Camera-type eye (tissue), 1 donor: ENCODE measurements around the gene FAM107A. TPM values are rescaled to one million over a fixed set of nuclear protein-coding genes. Genes with fewer than 3 reads are reported as not detected.

Source experiments
- total RNA-seq: library from RNA; depleted of rRNA; stranded (reverse); fragments of >200 nt; gene quantifications from one replicate; pipeline ENCODE4 v1.2.3, GENCODE V29; 2014

Gene FAM107A, protein sequence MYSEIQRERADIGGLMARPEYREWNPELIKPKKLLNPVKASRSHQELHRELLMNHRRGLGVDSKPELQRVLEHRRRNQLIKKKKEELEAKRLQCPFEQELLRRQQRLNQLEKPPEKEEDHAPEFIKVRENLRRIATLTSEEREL
- 18.9 TPM for total RNA-seq

GRCh38 chr3:58577269-58577821 lies at the start of gene FAM107A:
FAM107A (minus strand) TSS chr3:58577391; CDS start chr3:58569860, 7,531 bp downstream.

DNA sequence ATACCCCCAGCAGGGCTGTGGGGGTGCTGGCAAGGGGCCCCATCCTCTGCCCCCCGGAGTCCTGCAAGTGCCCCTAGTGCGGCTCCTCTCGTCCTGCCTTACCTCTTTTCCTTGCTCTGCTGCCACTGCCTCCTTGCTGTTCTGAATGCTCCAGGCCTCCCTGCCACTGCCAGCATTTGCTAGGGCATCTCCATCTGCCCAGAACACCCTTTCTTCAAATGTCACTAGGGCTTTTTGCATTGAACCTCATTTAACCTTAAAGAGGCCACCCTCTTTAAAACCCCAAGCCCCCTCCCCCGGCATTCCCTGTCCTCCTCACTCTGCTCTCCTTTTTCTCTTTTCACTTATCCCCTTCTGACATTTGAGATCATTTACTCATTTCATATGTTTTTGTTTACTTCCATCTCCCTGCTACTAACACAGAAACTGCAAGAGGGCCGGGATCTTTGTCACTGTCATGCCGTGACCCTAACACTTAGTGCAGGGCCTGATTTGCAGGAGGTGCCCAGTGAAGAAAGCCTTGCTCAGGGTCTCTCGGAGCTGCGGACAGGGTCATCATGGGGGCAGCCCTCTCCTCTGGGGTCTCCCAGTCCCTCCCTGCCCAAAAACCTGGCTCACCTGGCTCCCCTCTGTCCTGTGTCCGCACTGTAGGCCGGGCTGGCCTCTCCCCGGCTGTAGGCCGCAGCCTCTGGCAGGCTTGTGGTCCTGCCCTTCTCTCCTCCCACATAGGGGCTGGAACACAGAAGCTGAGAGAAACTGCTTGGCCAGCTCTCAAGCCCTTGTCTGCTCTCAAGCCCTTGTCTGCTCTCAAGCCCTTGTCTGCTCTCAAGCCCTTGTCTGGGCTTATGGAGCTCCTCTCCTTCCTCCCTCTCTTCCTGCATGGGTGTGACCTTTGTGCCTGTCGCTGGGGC lies 40.4 kb downstream of the FAM107A start, which contains the start of gene ACOX2:
ACOX2 (minus strand) TSS at position 690 of the 911 bp plus-strand sequence. CDS start 2,084 bp downstream, outside the sequence.

Other genes starting within 250 kb of the FAM107A start
- 40.8 TPM for gene PXK, start 244.5 kb downstream of the FAM107A start, total RNA-seq
- 120 TPM for gene PDHB, start 143.6 kb downstream of the FAM107A start, total RNA-seq
- gene KCTD6, start 85.3 kb downstream of the FAM107A start, total RNA-seq, result 62.4 TPM
- 22.8 TPM for gene ACOX2, start 40.2 kb downstream of the FAM107A start, total RNA-seq
- 6.4 TPM for gene FAM3D, start 89.4 kb upstream of the FAM107A start, total RNA-seq